Hepatocyte (in vitro differentiated cells): Measurements from ENCODE around the gene SIM2.

Experiments
- EZH2 ChIP-seq: fragments of 200-600 bp; sonication (generic); IDR thresholded peaks from 2 replicates; pipeline ENCODE4 v1.6.1; 2016; ENCODE audit warnings: antibody characterized with exemption, mild to moderate bottlenecking, borderline replicate concordance
- EZH2phosphoT487 ChIP-seq: fragments of 200-600 bp; sonication (generic); IDR thresholded peaks from one replicate; pipeline ENCODE4 v1.6.1; 2018; ENCODE audit warnings: antibody characterized with exemption, mild to moderate bottlenecking, low read depth, moderate library complexity; ENCODE audit not compliant: unreplicated experiment, severe bottlenecking
- TF ChIP-seq, protein P1 (sequence below): fragments of 200-600 bp; sonication (generic); IDR thresholded peaks from 2 replicates; pipeline ENCODE4 v1.5.1; 2016; ENCODE audit warnings: antibody characterized with exemption, mild to moderate bottlenecking; ENCODE audit not compliant: poor library complexity

DNA sequence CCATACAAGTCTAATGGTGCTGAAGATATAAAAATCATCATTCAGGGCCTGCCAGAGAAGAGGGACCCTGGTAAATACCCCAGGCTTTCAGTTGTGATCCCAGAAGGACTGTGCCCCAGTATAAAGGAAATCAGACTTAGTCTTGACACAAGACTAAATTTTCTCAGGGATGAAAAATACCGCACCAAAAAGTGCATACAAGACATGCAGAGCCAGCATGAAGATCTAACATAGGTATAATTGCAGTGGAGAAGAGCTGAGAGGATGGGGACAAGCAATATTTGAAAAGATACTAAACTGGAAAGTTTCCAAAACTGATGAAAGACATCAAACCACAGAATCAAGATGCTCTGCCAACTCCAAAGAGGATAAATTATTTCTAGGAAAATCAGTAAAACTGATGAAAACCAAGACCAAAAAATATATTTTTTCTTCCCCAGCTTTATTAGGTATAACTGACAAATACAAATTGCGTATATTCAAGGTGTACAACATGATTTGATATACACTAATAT is 17.7 kb upstream of the SIM2 start:
- TF ChIP-seq, protein P1, sequence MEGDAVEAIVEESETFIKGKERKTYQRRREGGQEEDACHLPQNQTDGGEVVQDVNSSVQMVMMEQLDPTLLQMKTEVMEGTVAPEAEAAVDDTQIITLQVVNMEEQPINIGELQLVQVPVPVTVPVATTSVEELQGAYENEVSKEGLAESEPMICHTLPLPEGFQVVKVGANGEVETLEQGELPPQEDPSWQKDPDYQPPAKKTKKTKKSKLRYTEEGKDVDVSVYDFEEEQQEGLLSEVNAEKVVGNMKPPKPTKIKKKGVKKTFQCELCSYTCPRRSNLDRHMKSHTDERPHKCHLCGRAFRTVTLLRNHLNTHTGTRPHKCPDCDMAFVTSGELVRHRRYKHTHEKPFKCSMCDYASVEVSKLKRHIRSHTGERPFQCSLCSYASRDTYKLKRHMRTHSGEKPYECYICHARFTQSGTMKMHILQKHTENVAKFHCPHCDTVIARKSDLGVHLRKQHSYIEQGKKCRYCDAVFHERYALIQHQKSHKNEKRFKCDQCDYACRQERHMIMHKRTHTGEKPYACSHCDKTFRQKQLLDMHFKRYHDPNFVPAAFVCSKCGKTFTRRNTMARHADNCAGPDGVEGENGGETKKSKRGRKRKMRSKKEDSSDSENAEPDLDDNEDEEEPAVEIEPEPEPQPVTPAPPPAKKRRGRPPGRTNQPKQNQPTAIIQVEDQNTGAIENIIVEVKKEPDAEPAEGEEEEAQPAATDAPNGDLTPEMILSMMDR, result no peak
- no peak for TF ChIP-seq EZH2
- TF ChIP-seq EZH2phosphoT487, result no peak
